ENCODE results near the gene DDX46. TPM values are rescaled to one million over a fixed set of nuclear protein-coding genes. Genes with fewer than 3 reads are reported as not detected.

DDX46 gene
- polyA plus RNA-seq, 1 donor from 2014 or later, result 46.8 TPM

DNA sequence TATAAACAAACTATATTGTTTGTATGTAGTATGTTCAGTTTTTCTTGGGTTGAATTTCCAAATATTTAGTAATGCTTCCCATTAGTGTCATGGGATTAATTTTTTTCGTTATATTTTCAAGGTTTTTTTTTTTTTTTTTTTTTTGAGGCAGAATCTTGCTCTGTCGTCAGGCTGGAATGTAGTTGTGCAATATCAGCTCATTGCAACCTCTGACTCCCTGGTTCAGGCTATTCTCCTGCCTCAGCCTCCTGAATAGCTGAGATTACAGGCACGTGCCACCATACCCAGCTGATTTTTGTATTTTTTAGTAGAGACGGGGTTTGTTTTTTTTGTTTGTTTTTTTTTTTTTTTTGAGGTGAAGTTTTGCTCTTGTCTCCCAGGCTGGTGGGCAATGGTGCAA, 10.6 kb downstream of the DDX46 start:
- no peaks in the 10 kb centered on the region for H4K20me1 ChIP-seq (ENCODE audit: insufficient read depth)
- no peak overlapping the region for H2AFZ ChIP-seq (ENCODE audit: low read depth, low read length)
- H3K4me2 ChIP-seq (ENCODE audit: low read length), result no peak overlapping the region
- no peaks in the 10 kb centered on the region for H3K27me3 ChIP-seq (ENCODE audit: insufficient read depth, low read depth, low read length)
- H3K27ac ChIP-seq (ENCODE audit: low read length), result no peak overlapping the region
- no peaks in the 10 kb centered on the region for H3F3A ChIP-seq (ENCODE audit: insufficient read depth, low read length, poor library complexity, severe bottlenecking)
- H3K36me3 ChIP-seq (ENCODE audit: insufficient read depth, low read length), result peaks cover 4% of the 10 kb centered on the region
- TF ChIP-seq RAD21 (conservative IDR thresholded peaks at IDR 0.05), result no peak
- no peak for TF ChIP-seq MXI1 (conservative IDR thresholded peaks at IDR 0.05; ENCODE audit: poor library complexity, severe bottlenecking)
- no peak for TF ChIP-seq POLR2AphosphoS5 (IDR thresholded peaks at IDR 0.05)
- no peak for TF ChIP-seq SMC3 (conservative IDR thresholded peaks at IDR 0.05; ENCODE audit: poor library complexity)
- TF ChIP-seq, protein P1, sequence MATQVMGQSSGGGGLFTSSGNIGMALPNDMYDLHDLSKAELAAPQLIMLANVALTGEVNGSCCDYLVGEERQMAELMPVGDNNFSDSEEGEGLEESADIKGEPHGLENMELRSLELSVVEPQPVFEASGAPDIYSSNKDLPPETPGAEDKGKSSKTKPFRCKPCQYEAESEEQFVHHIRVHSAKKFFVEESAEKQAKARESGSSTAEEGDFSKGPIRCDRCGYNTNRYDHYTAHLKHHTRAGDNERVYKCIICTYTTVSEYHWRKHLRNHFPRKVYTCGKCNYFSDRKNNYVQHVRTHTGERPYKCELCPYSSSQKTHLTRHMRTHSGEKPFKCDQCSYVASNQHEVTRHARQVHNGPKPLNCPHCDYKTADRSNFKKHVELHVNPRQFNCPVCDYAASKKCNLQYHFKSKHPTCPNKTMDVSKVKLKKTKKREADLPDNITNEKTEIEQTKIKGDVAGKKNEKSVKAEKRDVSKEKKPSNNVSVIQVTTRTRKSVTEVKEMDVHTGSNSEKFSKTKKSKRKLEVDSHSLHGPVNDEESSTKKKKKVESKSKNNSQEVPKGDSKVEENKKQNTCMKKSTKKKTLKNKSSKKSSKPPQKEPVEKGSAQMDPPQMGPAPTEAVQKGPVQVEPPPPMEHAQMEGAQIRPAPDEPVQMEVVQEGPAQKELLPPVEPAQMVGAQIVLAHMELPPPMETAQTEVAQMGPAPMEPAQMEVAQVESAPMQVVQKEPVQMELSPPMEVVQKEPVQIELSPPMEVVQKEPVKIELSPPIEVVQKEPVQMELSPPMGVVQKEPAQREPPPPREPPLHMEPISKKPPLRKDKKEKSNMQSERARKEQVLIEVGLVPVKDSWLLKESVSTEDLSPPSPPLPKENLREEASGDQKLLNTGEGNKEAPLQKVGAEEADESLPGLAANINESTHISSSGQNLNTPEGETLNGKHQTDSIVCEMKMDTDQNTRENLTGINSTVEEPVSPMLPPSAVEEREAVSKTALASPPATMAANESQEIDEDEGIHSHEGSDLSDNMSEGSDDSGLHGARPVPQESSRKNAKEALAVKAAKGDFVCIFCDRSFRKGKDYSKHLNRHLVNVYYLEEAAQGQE (IDR thresholded peaks at IDR 0.05; ENCODE audit: borderline replicate concordance), result no peak
- TF ChIP-seq TAF1 (IDR thresholded peaks at IDR 0.05; ENCODE audit: low read depth), result no peak
- TF ChIP-seq, protein P2, sequence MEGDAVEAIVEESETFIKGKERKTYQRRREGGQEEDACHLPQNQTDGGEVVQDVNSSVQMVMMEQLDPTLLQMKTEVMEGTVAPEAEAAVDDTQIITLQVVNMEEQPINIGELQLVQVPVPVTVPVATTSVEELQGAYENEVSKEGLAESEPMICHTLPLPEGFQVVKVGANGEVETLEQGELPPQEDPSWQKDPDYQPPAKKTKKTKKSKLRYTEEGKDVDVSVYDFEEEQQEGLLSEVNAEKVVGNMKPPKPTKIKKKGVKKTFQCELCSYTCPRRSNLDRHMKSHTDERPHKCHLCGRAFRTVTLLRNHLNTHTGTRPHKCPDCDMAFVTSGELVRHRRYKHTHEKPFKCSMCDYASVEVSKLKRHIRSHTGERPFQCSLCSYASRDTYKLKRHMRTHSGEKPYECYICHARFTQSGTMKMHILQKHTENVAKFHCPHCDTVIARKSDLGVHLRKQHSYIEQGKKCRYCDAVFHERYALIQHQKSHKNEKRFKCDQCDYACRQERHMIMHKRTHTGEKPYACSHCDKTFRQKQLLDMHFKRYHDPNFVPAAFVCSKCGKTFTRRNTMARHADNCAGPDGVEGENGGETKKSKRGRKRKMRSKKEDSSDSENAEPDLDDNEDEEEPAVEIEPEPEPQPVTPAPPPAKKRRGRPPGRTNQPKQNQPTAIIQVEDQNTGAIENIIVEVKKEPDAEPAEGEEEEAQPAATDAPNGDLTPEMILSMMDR (IDR thresholded peaks at IDR 0.05; ENCODE audit: poor library complexity, severe bottlenecking), result no peak
- TF ChIP-seq EP300 (conservative IDR thresholded peaks at IDR 0.05; ENCODE audit: poor library complexity, severe bottlenecking), result no peak
- no peak for TF ChIP-seq EZH2 (IDR thresholded peaks at IDR 0.05; ENCODE audit: borderline replicate concordance, insufficient read depth, low read length, poor library complexity, severe bottlenecking)
- no peaks in the 10 kb centered on the region for H3K79me2 ChIP-seq (replicated peaks; ENCODE audit: insufficient read depth, low read length)
- H3K9me3 ChIP-seq (ENCODE audit: low read length), result no peaks in the 10 kb centered on the region
- H3K4me3 ChIP-seq (ENCODE audit: low read length), result no peak overlapping the region
- H3K9ac ChIP-seq (ENCODE audit: low read length), result no peak overlapping the region
- H3K9me2 ChIP-seq (ENCODE audit: insufficient read depth, low read length), result no peaks in the 10 kb centered on the region

- no peaks in the 10 kb centered on the region for H3K27me3 ChIP-seq (ENCODE audit: insufficient read depth, low read depth, low read length)
- H4K20me1 ChIP-seq (ENCODE audit: insufficient read depth), result no peaks in the 10 kb centered on the region
- H3K4me2 ChIP-seq (ENCODE audit: low read length), result no peak overlapping the region
- no peak overlapping the region for H3K4me3 ChIP-seq (ENCODE audit: low read length)
- H3K9me3 ChIP-seq (ENCODE audit: low read length), result no peaks in the 10 kb centered on the region
- H3K9me2 ChIP-seq (ENCODE audit: insufficient read depth, low read length), result no peaks in the 10 kb centered on the region
- no peak overlapping the region for H3K9ac ChIP-seq (ENCODE audit: low read length)
- no peaks in the 10 kb centered on the region for H3K79me2 ChIP-seq (replicated peaks; ENCODE audit: insufficient read depth, low read length)
- no peak for TF ChIP-seq EZH2 (IDR thresholded peaks at IDR 0.05; ENCODE audit: borderline replicate concordance, insufficient read depth, low read length, poor library complexity, severe bottlenecking)
- no peak for TF ChIP-seq TAF1 (IDR thresholded peaks at IDR 0.05; ENCODE audit: low read depth)
- TF ChIP-seq RAD21 (conservative IDR thresholded peaks at IDR 0.05), result no peak
- TF ChIP-seq POLR2AphosphoS5 (IDR thresholded peaks at IDR 0.05), result no peak
- TF ChIP-seq EP300 (conservative IDR thresholded peaks at IDR 0.05; ENCODE audit: poor library complexity, severe bottlenecking), result no peak
- TF ChIP-seq, protein P1 (IDR thresholded peaks at IDR 0.05; ENCODE audit: borderline replicate concordance), result no peak
- TF ChIP-seq SMC3 (conservative IDR thresholded peaks at IDR 0.05; ENCODE audit: poor library complexity), result no peak
- TF ChIP-seq, protein P2 (IDR thresholded peaks at IDR 0.05; ENCODE audit: poor library complexity, severe bottlenecking), result no peak
- no peak for TF ChIP-seq MXI1 (conservative IDR thresholded peaks at IDR 0.05; ENCODE audit: poor library complexity, severe bottlenecking)
- no peak overlapping the region for H3K27ac ChIP-seq (ENCODE audit: low read length)
- no peaks in the 10 kb centered on the region for H3F3A ChIP-seq (ENCODE audit: insufficient read depth, low read length, poor library complexity, severe bottlenecking)
- H3K36me3 ChIP-seq (ENCODE audit: insufficient read depth, low read length), result no peaks in the 10 kb centered on the region
- no peak overlapping the region for H2AFZ ChIP-seq (ENCODE audit: low read depth, low read length)
Observed at GRCh38 chr5:134772461-134773125, 14.0 kb downstream of the DDX46 start.
